Forelimb muscle (tissue), 1 donor: Measurements from ENCODE around the gene VAPA. TPM values are rescaled to one million over a fixed set of nuclear protein-coding genes. Genes with fewer than 3 reads are reported as not detected.

Experiments used
- DNase-seq: peaks from one replicate; pipeline ENCODE4 v3.0.0-alpha.2; 2013; ENCODE audit warnings: low read depth
- polyA plus RNA-seq: library from polyadenylated mRNA; unstranded; fragments of 120-200 nt; gene quantifications from one replicate; pipeline ENCODE4 v1.2.1, GENCODE V29; 2013; ENCODE audit not compliant: insufficient read length

The VAPA gene
- polyA plus RNA-seq, 1 donor: 265 TPM

DNA sequence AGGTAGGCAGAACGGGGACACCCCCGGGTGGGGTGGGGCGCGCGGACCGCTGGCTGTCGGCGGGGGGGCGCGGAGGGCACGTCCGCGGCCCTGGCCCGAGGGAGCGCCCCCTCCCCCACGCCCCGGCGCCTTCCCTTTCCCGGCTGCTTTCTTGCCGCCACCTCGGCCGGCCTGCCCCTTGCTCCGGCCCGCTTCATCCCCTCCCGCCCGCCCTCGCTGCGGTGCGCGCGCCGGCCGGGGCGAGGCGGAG, 443 bp downstream of the VAPA start:
- no peak for DNase-seq

DNA sequence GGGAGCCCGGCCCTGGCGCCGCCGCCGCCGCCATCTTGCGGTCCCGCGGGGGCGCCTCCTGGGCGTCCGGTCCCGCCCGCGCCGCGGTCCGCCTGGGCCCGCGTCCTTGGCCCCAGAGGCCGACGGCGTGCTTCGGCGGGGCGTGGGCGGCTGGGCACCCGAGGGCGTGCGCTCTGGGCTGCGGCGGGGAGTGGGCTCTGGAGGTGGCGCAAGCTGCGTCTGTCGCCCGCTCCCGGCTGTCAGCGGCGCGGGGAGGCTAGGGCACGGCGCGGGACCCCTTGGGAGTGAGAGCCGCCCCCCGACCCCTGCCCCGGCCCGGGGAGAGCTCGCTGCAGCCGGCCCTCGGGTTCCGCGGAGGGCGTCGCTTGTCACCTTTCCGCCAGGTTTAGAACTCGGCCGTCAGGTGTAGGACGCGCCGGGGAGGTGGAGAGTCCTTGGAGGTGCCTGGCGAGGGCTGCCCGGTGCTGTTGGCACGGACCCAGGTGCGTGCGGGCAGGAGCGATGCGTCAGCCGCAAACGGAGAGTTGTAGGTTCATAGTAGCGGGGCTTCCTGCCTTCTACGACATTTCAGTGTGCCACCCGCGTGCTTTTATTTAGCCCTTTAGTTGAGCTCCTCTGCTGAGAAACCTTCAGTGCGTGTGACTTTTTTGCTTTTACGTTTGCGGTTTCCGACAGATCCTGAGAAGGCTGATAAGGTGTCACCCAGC, 921 bp downstream of the VAPA start:
- DNase-seq: no peak

DNA sequence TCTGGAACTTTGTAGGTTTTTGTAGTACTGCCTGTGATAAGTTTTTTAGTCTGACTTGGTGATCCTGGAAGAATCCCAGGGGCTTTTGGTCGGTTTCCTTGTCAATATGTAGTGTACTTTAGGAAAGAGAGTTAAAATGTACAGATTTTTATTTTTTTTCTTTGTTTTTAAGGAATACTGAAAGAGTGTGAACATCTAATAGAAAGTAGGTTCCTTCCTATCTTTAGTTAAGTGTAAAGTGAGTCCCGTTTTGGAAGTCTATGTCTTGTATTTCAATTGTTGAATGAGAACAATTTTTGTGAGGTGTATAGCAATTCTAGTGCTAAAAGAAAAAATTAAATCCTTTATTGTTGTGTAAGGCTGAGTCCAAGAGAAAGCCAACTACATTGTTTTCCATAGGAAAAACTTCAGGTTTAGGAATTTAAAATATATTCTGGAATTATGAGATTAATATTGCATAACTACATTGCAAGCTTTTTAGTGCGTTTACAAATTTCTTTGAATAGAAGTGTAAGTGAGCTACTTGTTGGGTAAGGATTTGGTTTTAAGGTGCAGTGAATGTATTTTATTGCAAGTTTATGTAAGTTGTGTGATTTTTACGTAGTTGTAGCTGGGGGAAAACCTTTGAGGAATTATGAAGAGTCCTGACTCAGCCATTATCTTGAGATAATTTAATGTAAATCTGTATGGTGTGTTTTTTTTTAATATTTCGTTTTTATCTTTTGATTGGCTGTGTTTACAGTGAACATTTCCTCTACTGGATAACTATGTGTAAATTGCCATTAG, 1.7 kb downstream of the VAPA start:
- DNase-seq: no peak

DNA sequence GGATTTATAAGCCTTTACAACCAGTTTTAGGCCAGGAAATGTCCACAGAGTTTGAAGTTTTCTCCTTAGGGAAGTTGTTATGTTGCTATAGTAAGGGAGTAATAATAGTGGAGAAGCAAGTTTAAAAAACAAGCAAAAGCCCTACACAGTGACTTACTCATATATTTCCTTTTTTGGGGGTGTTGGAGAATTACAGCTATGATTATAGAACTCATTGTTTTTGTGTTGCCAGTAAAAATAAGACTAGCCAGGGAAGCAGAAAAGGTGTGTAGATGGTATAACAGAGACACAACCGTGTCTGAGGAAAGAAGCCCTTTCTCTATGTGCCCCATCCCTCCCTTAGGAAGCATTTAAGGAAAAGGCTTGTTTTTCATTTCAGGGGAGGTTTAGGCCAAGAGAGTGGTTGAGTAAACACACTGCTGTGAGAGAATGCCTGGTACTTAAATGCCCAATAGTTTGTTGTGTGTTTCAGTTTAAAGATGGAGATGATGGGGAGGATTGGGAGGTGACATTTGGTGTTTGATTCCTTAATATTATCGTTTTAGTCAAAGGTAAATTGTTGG, 2.3 kb downstream of the VAPA start:
- no peak for DNase-seq

DNA sequence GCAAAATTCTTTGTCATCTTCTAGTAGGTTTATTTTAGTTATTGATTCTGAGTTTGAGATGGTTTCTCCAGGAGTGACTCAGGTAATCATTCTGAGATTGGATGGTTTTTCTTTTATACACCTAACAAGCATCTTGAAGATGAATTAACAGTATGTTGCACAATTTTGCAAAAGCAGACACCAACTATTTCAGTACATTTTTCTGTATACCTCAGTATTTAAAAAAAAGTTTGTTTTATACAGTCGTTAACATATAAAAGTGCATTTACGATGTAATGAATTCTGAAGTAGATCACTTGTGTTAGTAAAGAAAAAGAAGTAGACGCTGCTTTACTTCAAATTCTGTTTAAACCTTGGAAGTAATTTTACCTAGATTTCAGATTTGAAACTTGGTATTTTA, 3.0 kb downstream of the VAPA start:
- no peak for DNase-seq

DNA sequence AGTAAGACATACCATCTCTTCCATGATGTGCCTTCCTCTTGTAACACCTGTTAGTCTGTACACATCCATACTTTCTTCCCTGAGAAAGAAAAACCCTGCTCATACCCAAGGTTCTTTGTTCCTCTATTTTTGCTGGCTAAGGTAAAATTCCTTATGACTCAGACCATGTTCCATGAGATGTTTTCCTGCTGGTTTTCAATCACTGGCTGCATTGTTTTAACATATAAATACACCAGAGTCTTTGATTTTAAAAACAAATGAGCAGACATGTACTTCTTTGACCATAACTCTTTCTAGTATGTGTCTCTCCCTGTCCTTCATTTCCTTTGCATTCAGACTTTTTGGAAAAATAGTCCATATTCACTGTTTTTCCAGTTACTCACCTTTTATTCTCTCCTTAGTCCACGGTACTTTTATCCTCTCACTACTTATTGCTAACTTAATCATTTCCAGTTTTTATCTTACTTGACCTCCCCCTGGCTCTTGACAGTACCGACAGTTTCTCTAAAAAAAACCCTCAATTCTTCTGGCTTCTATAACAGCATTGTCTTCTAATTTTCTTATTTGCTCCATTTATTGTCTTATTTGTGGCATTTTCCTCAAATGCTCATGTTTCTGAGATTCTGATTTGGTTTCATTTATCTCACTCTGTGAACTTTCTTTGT, 4.3 kb downstream of the VAPA start:
- DNase-seq: no peak

DNA sequence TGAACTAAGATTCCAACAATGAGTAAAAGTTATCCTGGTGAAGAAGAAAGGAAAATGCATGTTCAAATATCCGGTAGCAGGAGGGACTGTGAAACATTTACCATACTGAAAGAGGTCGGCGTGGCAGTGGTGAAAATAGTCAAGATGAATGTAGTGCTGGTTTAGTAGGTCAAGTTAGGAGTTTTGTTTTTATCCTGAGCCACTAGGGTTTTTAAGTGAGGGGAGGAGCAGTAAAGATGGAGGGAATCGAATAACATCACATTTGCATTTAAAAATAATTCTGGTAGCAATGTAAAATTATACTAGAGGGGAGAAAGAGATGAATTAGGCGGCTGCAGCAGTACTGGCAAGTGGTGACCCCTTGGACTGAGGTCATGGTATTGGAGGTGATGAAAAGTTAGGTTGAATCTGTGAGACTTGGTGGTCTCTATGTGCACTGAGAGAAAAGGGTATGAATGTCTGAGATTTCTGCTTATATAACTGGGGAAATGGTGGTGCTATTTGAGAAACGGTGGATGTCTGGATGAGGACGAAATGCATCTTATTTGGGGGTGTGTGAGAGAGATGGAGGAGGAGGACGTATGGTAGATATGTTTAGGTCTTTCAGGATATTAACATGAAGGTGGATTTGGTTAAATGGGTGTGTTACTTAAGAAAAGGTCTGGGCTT, 5.9 kb downstream of the VAPA start:
- no peak for DNase-seq

DNA sequence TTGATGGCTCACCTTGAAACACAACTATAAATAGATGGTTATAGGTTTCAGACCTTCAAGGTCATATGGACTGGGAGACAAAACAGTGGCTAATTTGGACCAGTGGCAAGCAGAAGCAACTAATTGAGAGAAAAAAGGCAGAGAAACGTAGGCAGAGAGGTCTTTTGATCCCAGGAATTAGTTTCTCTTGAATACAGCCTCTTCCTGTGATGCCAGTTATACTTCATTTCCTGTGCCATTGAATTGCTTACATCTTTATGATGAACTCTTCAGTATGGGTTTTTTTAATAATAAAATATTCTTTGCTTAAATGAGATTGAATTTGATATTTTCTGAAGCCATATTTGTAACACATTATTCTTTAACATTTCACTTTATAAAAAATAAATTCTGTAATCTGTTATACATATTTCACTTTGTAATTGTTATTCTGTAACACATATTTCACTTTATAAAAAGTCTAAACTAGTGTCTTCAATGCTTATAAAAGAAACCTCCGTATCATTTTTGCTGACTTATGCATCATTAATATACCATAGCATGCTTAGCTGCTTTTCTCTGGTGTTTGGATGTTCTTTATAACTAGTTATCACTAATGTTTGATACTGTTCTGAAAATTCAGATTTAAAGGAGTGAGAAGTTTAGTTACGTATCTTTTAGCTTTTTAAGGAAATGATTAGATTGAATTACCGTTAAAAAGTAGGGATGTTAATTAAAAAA, 8.9 kb downstream of the VAPA start:
- DNase-seq: no peak

DNA sequence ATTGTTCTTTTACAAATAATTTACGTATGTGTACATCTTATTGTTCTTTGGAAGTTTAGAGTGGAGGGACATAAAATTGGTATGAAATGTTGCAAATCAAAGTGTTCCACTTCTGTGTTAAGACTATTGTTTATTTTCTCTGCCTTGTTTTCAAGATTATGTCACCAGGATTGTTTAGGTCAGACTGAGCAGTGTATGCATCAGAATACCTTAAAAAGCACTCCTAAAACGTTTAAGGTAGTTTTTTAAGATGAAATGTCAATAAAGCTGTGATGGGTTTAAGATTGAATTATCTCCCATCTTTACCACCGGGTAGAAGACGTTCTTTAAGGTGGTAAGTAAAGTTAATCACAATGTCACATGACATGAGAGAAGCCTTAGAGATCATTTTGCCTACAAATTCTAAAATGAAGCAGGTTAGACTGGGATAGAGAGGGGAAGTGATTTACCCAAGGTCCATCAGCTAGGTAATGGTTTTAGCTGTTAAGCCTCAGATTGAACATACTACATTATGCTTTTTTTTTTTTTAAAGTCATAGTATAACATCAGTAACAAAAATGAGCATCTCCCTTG, 10.6 kb downstream of the VAPA start:
- DNase-seq: no peak

DNA sequence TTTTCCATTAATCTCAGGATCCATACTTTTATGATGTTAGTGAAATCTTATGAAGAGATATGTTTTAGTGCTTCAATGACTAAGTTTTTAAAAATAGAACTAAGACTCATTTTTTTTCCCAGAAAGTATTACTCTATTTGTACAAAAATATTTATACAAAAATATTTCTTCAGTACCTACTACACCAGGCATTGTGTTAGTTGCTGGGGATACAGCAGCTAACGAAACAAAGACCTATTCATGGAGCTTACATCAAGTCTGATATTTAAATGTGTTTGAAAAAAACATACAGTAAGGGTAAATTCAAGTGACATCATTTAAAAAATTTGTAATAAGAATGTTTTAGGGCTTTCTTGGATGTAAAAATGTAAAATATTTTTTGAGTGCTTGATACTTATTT, 11.6 kb downstream of the VAPA start:
- DNase-seq: no peak

DNA sequence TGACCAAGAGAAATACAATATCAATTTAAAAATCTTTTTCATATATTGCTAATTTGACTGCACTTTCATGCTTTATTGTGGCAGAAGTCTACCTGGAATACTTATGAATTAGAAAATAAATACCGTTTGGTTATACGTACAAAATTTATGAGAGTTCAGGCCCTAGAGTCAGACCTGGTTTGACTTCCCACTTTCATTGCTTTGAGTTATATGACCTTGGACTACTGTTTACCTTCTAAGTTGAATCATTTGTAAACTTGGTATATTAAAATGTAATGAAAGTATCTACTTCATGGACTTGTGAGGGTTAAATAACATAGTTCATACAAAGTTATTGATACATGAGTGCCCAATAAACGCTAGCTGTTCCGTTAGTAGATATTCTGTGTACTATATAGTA, 12.0 kb downstream of the VAPA start:
- no peak for DNase-seq

DNA sequence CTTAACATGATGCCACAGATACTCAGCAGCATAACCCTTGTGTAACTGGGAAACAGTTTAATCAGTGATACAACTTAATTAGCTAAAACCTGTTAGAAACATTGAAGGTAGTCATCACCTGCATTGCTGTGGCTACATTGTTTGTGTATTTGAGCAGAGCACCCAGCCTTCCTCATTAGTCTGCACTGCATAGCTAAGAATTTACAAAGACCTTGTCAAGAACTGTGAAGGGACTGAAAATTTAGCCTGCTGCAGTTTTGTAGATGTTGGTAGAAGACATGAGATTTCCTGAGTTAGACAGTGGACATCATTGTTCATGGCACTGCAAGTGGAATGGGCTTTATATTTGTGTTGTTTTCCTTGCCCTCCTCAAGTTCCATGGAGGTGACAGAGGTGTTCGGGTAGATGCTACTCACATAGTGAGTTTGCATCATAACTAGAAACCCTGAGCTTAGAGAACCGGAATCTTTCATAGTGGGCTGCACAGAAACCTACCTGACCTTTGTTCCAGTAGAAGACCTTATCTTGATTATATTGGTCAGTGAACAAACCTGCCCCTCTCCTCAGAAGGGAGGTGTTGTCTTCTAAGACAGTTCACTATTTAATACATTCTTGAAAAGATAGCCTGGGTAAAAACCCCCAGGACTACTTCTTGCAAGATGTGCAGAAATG, 12.5 kb downstream of the VAPA start:
- DNase-seq: no peak

DNA sequence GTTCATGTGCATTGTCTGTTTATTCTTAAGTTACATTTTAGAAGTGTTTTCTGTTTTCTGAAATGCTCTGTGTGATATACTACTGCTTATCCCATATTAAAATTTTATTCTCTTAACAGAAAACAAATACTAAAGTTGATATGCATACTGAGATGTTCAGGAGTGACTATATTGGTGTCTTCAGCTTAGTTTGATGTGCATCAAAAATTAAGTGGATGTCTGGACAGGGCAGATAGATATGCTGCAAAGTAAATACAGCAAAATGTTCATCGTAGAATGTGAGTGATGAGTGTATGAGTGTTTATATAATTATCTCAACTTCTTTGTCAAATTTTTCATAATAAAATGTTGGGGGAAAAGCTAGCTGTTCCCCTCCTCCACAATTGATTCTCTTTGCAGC, 13.2 kb downstream of the VAPA start:
- no peak for DNase-seq

DNA sequence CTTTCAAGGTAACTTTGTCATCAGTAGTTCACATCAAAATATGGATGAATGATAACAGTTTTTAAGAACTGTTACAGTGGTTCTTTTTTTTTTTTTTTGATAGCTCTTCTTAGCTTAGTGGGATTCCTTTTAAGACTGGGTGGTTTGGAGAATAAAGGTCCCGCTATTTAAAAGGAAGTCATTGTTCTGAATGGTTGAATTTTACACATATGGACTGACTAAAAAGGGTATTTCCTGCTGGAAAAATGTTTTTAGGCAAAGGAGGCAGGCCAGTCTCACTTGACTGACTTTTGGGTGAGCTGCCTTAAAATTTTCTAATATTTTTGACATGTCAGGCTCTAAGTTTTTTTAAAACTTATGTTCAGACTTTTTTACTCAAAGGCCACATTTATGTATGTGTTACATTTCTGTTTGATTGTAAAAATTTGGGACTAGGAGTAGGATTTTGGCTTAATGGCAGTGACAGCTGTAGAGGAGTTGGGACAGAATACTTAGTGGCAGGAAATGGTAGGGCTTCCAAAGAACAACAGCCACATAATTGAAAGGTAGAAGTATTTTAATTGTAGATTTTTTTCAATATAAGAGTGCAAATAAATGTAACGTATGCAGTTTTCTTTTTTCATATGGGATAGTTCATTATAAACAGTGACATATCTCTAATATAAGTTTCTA, 13.7 kb downstream of the VAPA start:
- DNase-seq: no peak

DNA sequence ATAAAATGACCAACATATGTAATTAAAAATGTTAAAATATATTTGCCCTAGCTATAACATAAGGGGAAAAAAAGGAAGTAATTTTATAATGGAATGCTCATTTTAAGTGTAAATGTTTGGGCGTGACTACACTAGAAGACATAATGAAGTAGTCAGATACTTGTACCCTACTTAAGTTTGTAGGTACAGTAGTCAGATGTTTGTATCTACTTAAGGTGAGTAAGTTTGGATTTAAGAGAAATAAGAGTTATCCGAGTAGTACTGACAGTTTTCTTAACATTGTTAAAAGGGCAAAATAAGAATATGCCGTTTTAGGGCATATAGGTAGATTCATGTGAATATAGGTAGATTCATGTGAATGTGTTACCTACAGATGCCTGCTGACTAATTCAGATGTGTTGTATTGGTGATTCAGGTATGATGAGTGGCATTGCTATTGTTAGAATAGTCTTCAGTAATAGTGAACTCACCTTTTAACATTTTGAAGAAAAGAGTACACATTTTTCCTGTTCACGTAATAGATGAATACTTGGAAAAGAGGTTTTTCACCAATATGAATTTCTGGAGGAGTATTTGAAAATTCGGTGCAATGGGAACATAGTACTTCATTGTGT, 14.9 kb downstream of the VAPA start:
- no peak for DNase-seq

DNA sequence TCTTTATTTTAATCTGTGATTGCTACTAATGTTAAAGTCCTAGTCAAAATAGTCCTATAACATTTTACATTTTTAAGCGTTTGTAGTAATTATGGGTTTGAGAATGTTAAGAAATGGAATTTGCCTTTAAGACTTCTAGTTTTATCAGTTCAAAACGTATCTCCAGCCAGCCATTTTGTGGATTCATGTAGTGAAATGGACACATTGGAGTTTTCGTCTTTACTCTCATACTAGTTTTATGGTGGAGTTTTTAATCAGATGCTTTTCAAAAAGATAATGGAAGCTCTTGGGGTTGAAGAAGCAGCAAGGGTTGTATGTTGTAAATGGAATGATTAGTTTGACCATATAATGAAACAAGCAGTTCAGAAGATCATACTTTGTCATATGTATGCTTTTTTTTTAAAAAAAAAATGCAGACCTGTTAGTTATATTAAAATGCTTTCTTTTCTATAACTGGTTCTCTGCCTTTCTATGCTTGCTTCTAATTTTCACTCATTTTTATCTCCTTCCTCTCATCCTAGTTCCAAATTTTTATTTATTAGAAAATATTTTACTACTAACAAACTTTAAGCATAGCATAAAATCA, 16.6 kb downstream of the VAPA start:
- DNase-seq: no peak

DNA sequence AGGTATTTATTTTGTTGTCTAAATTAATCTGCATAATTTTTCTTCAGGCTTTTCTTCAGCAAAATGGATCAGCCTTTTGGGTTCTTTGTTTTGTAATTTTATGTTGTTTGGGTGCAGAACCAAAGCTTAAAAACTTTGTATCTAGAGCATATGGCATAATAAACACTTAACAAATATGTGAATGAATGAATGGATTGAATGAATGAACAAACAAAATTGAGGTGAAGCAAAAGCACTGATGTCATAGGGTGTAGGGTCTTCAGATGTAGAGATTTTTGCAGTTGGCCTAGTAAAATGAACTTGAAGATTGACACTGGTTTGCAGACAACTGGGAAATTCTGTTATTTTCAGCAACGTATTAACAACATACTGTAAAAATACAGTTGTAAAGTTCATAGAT, 17.3 kb downstream of the VAPA start:
- DNase-seq: no peak

DNA sequence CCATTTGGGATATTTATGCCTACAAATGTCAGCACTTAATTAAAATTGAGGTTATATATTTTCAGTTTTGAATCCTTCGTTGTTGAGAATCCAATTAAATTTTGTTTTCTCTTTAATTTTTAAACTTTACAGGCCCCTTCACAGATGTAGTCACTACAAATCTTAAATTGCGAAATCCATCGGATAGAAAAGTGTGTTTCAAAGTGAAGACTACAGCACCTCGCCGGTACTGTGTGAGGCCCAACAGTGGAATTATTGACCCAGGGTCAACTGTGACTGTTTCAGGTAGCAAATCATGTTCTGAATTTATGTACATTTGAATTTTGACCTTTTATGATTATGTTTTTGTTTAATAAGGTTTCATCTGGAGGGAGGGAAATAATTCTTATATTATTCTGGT, 17.9 kb downstream of the VAPA start:
- DNase-seq: no peak

DNA sequence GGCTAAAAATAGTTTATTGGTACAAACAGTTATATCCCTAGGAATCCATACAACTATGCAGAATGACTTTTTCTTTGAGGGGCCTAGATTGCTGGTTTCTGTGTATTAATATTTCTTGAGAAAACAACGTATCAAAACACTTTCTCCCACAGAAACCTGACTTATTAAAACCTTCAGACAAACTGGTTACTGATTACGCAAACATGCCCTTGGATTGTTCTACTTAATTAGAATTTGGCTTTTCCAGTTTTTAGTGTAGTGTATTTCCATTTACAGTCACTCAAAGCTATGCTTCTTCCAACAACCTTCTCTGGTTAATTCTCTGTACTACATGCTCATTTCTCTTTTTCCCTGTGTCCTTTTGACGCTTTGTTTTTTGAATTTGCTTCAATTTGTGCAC, 20.0 kb downstream of the VAPA start:
- no peak for DNase-seq
